ENCODE data around the gene PLEKHF1.
"Not testable (repeated sequence)": the region's sequence is repeated elsewhere in the genome, so short reads cannot be mapped to it uniquely, and the experiment has no call there.

PLEKHF1 gene

GRCh38 chr19:29670255-29670654 lies 5.0 kb downstream of the PLEKHF1 start:
- no peak for TF ChIP-seq CTCF (IDR thresholded peaks at IDR 0.05; ENCODE audit: insufficient read depth, low read length, missing control alignments)
- no peak overlapping the region for H3K4me3 ChIP-seq (ENCODE audit: low read depth, low read length)
- ChIA-PET POLR2A (no interaction called here), CTCF (no interaction called here)
- no peak for DNase-seq (ENCODE audit: low read depth, low spot score)

GRCh38 chr19:29671026-29671392 lies 5.7 kb downstream of the PLEKHF1 start:
- DNase-seq (ENCODE audit: low read depth, low spot score); H3K4me3 ChIP-seq (ENCODE audit: low read depth, low read length); POLR2A ChIA-PET: not testable (repeated sequence)
- CTCF ChIA-PET: interaction anchor here (0.9 to 2.3 kb wide), 5 partner anchors 9 to 61 kb away, joined by 3 to 12 read pairs (median 4); no protein-coding TSS in a partner anchor

- POLR2A ChIA-PET: no interaction called here
- CTCF ChIA-PET: interaction anchor here (0.9 to 2.3 kb wide), 7 partner anchors 9 to 62 kb away, joined by 3 to 12 read pairs (median 4); no protein-coding TSS in a partner anchor
- DNase-seq (ENCODE audit: low read depth, low spot score): no peak
- TF ChIP-seq CTCF (IDR thresholded peaks at IDR 0.05; ENCODE audit: insufficient read depth, low read length, missing control alignments): no peak
- H3K4me3 ChIP-seq (ENCODE audit: low read depth, low read length): no peak overlapping the region
Measured at GRCh38 chr19:29671393-29672160, 6.3 kb downstream of the PLEKHF1 start.

GRCh38 chr19:29672319-29672932 lies 7.2 kb downstream of the PLEKHF1 start:
- POLR2A ChIA-PET: no interaction called here
- no peak for DNase-seq (ENCODE audit: low read depth, low spot score)
- no peak overlapping the region for H3K4me3 ChIP-seq (ENCODE audit: low read depth, low read length)
- CTCF ChIA-PET: interaction anchor here (1.2 to 2.3 kb wide), 6 partner anchors 9 to 62 kb away, joined by 3 to 12 read pairs (median 5); no protein-coding TSS in a partner anchor
- TF ChIP-seq CTCF (IDR thresholded peaks at IDR 0.05; ENCODE audit: insufficient read depth, low read length, missing control alignments): no peak

- H3K4me3 ChIP-seq (ENCODE audit: low read depth, low read length): no peak overlapping the region
- ChIA-PET POLR2A (no interaction called here), CTCF (interaction anchor here (1.2 to 2.3 kb wide), 4 partner anchors 9 to 63 kb away, joined by 3 to 12 read pairs (median 6); no protein-coding TSS in a partner anchor)
- no peak for TF ChIP-seq CTCF (IDR thresholded peaks at IDR 0.05; ENCODE audit: insufficient read depth, low read length, missing control alignments)
- DNase-seq (ENCODE audit: low read depth, low spot score): no peak
Measured at GRCh38 chr19:29672933-29673336, 7.7 kb downstream of the PLEKHF1 start.

GRCh38 chr19:29673451-29674371 lies 8.4 kb downstream of the PLEKHF1 start:
- ChIA-PET CTCF (interaction anchor here (1.2 to 1.8 kb wide), 2 partner anchors 8 to 13 kb away, joined by 3 to 5 read pairs; partner anchors contain the start of gene PLEKHF1), POLR2A (interaction anchor here (0.5 kb wide), 1 partner anchor 18 kb away, joined by 3 read pairs; no protein-coding TSS in a partner anchor)
- no peak for TF ChIP-seq CTCF (IDR thresholded peaks at IDR 0.05; ENCODE audit: insufficient read depth, low read length, missing control alignments)
- DNase-seq (ENCODE audit: low read depth, low spot score): no peak
- H3K4me3 ChIP-seq (ENCODE audit: low read depth, low read length): no peak overlapping the region
